HUES48 (cell line): ENCODE data around the gene UBC.
"Not testable (repeated sequence)": the region's sequence is repeated elsewhere in the genome, so short reads cannot be mapped to it uniquely, and the experiment has no call there.

Experiments
- H3K27ac ChIP-seq: one replicate; pipeline ENCODE4 v1.7.0; 2013; ENCODE audit warnings: low read depth, low read length, inconsistent platforms
- H3K27me3 ChIP-seq: 2 replicates; pipeline ENCODE4 v1.6.1; 2013; ENCODE audit warnings: mild to moderate bottlenecking, low read length; ENCODE audit not compliant: control insufficient read depth, insufficient read depth
- H3K36me3 ChIP-seq: 2 replicates; pipeline ENCODE4 v1.6.1; 2013; ENCODE audit warnings: low read length; ENCODE audit not compliant: control insufficient read depth, insufficient read depth
- H3K4me1 ChIP-seq: 2 replicates; pipeline ENCODE4 v1.6.1; 2013; ENCODE audit warnings: mild to moderate bottlenecking, low read length; ENCODE audit not compliant: control insufficient read depth, insufficient read depth
- H3K4me3 ChIP-seq: 2 replicates; pipeline ENCODE4 v1.5.1; 2013; ENCODE audit warnings: mild to moderate bottlenecking, low read depth, low read length
- H3K9ac ChIP-seq: 2 replicates; pipeline ENCODE4 v1.6.1; 2013; ENCODE audit warnings: mild to moderate bottlenecking, low read depth, low read length, moderate library complexity
- H3K9me3 ChIP-seq: 2 replicates; pipeline ENCODE4 v1.6.1; 2013; ENCODE audit warnings: low read length; ENCODE audit not compliant: control insufficient read depth, insufficient read depth

The UBC gene

GRCh38 chr12:124912529-124913287 lies 1.7 kb downstream of the UBC start:
- H3K9ac ChIP-seq = not testable (repeated sequence)
- peak overlapping the region; percentile 33; the same call in 1 of the 2 replicates for H3K4me3 ChIP-seq

DNA sequence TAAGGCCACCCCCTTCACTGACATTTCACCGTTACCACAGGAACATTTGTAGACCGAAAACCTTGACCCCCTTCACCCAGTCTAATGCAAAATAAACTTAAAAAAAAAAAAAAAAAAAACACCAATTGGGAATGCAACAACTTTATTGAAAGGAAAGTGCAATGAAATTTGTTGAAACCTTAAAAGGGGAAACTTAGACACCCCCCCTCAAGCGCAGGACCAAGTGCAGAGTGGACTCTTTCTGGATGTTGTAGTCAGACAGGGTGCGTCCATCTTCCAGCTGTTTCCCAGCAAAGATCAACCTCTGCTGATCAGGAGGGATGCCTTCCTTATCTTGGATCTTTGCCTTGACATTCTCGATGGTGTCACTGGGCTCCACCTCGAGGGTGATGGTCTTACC lies 2.9 kb downstream of the UBC start:
- H3K9me3 ChIP-seq, H3K9ac ChIP-seq, H3K27me3 ChIP-seq, H3K4me3 ChIP-seq, H3K27ac ChIP-seq: not testable (repeated sequence)
- Histone ChIP-seq H3K4me1 (peaks cover 20% of the 10 kb centered on the region), H3K36me3 (peaks cover 27% of the 10 kb centered on the region)

More at GRCh38 chr12:124912529-124913287, 1.7 kb downstream of the UBC start:
- H3K4me1 ChIP-seq = peaks cover 25% of the 10 kb centered on the region
- H3K36me3 ChIP-seq = peaks cover 27% of the 10 kb centered on the region
- H3K27me3 ChIP-seq, H3K27ac ChIP-seq, H3K9me3 ChIP-seq: not testable (repeated sequence)

- Histone ChIP-seq H3K27ac (peak overlapping the region; percentile 18), H3K9me3 (no peaks in the 10 kb centered on the region), H3K9ac (no peak overlapping the region), H3K36me3 (peaks cover 27% of the 10 kb centered on the region), H3K4me3 (no peak overlapping the region; the same call in 1 of the 2 replicates), H3K4me1 (peaks cover 14% of the 10 kb centered on the region), H3K27me3 (no peaks in the 10 kb centered on the region)
These were observed 3.6 kb downstream of the UBC start for GRCh38 chr12:124910561-124911478.

- H3K27ac ChIP-seq = peak overlapping the region; percentile 10
These were observed 4.5 kb downstream of the UBC start for GRCh38 chr12:124909831-124910560.

DNA sequence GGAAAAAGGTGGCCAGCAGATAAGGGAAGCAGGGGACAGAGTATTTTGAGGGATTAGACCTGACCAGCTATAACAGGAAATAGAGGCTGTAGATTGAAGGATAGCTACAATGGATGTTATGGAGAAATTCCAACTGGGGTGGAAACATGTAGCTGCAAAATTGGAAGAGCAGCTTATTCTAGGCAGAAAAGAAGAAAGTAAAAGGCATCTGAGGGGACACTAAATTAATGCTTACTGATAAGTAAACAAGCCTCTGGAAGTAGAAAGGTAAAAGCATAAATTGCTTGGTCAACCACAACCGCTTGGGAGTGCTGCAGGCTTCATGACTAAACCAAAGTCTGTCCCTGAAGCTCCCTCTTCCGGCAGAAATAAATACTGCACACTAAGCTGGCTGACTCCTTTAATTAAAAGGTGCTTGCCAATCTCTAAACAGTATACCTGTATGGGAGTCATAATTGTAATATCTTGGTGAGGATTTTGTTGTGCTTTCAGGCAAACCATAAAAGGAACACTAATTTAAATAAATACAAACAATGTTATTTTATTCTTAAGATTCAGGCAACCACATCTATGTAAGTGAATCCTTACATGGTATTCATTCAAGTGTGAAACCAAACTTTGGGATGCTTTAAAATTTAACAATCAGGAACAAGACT lies 7.7 kb downstream of the UBC start:
- Histone ChIP-seq H3K27me3 (no peaks in the 10 kb centered on the region), H3K9me3 (no peaks in the 10 kb centered on the region), H3K27ac (no peak overlapping the region), H3K4me3 (no peak overlapping the region), H3K9ac (no peak overlapping the region), H3K36me3 (peaks cover 12% of the 10 kb centered on the region), H3K4me1 (0 out of 2 replicates have a peak, but pooled peaks cover 7% of the 10 kb centered on the region)

More at GRCh38 chr12:124909831-124910560, 4.5 kb downstream of the UBC start:
- Histone ChIP-seq H3K36me3 (peaks cover 27% of the 10 kb centered on the region), H3K27me3 (no peaks in the 10 kb centered on the region), H3K9me3 (no peaks in the 10 kb centered on the region), H3K4me3 (no peak overlapping the region), H3K4me1 (0 out of 2 replicates have a peak, but pooled peaks cover 7% of the 10 kb centered on the region), H3K9ac (no peak overlapping the region)

DNA sequence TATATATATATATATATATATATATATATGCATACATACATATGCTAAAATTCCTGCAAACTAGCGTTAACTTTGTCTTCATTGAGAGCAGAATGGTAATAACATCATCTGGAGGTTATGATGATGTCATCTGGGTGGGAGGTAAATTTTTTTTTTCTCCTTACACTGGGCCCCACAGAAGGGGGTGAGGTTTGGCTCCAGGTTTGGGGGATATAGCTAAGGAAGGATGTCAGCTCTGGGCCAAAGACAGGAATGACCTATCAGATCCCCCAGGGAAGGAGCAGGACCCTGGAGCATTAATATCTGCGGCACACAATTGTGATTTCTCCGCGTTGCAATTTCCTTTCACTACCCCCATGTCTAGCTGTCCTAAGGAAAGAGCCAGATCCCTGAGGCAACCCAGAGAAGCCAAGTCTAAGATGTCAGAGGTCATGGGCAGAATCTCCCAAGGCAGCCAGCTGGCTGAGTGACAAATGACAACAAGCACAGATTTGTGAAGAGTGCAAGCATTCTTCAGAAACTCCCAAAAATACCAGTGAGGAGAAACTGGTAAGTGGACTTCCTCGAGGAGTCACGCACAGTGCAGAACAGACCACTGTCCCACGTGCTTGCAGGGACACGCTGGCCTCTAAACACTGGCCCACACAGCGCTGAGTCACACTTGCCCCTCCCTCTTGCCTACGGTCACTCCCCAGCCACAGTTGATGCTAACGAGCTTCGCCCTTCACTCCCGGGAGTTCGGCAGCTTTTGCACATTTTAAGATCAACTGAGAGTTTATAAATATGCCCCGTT lies 9.9 kb downstream of the UBC start:
- Histone ChIP-seq H3K4me1 (0 out of 2 replicates have a peak, but pooled peaks cover 2% of the 10 kb centered on the region), H3K36me3 (no peaks in the 10 kb centered on the region), H3K9ac (no peak overlapping the region), H3K27ac (no peak overlapping the region), H3K4me3 (no peak overlapping the region), H3K9me3 (no peaks in the 10 kb centered on the region), H3K27me3 (no peaks in the 10 kb centered on the region)

DNA sequence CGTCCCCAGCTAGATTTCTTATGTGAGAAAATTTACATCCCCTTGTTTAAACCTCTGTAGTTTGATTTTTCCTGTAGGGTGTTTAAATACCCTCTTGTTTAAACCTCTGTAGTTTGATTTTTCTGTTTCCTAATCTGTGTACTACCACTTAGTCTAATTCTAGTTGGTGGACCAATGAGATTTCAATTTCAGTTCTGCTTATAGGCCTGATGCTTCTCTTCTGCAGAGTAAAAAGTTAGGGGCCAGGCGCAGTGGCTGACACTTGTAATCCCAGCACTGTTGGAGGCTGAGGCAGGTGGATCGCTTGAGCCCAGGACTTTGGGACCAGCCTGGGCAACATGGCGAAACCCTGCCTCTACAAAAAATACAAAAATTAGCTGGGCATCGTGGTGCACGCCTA lies 11.5 kb downstream of the UBC start:
- Histone ChIP-seq H3K27me3 (no peaks in the 10 kb centered on the region), H3K4me1 (0 out of 2 replicates have a peak, but pooled peaks cover 2% of the 10 kb centered on the region), H3K9ac (no peak overlapping the region), H3K27ac (no peak overlapping the region), H3K9me3 (no peaks in the 10 kb centered on the region), H3K4me3 (no peak overlapping the region), H3K36me3 (no peaks in the 10 kb centered on the region)

GRCh38 chr12:124901003-124901402 lies 13.4 kb downstream of the UBC start:
- Histone ChIP-seq H3K36me3 (no peaks in the 10 kb centered on the region), H3K4me1 (no peaks in the 10 kb centered on the region), H3K9ac (no peak overlapping the region), H3K27me3 (no peaks in the 10 kb centered on the region), H3K4me3 (no peak overlapping the region), H3K27ac (no peak overlapping the region), H3K9me3 (no peaks in the 10 kb centered on the region; the same call in 1 of the 2 replicates)

GRCh38 chr12:124900345-124900795 lies 14.1 kb downstream of the UBC start:
- not testable (repeated sequence) for H3K9ac ChIP-seq

More at GRCh38 chr12:124900345-124900795, 14.1 kb downstream of the UBC start:
- not testable (repeated sequence) for H3K27me3 ChIP-seq, H3K27ac ChIP-seq, H3K36me3 ChIP-seq, H3K4me1 ChIP-seq, H3K9me3 ChIP-seq, H3K4me3 ChIP-seq
